GM12878 (cell line): ENCODE measurements around the gene NTRK3. TPM values are rescaled to one million over a fixed set of nuclear protein-coding genes. Genes with fewer than 3 reads are reported as not detected.

ENCODE experiments used
- ATAC-seq: fragments of 200-7000 bp; cut with Tn5 transposase; 3 replicates; pipeline ENCODE4 v1.9.1; 2020; ENCODE audit warnings: mild to moderate bottlenecking, moderate library complexity
- BruUV-seq: library from RNA; stranded (reverse); fragments of 400-500 nt; replicated peaks from 2 replicates; lab custom pipeline; 2021; lab: Mats Ljungman, UMichigan
- CTCF ChIA-PET: fragments of 300-600 bp; sonication (Branson Sonifier 250); formaldehyde crosslinking; extraction: SDS; loops from one replicate; lab custom pipeline; 2021; ENCODE audit warnings: inconsistent platforms; lab: Yijun Ruan, JAX
- POLR2A ChIA-PET: fragments of 350-600 bp; formaldehyde crosslinking; extraction: SDS; loops from one replicate; lab custom pipeline; 2021; ENCODE audit warnings: inconsistent platforms; lab: Charles Lee
- RAD21 ChIA-PET: fragments of 300-600 bp; sonication (Branson Sonifier 250); formaldehyde crosslinking; loops from one replicate; lab custom pipeline; 2023; ENCODE audit warnings: antibody characterized with exemption; ENCODE audit not compliant: unreplicated experiment; lab: Charles Lee
- SMC1A ChIA-PET: fragments of 300-600 bp; sonication (Branson Sonifier 250); formaldehyde crosslinking; loops from one replicate; lab custom pipeline; 2023; ENCODE audit not compliant: unreplicated experiment, uncharacterized antibody; lab: Charles Lee
- DNase-seq: peaks from one replicate; pipeline ENCODE4 v3.0.0-alpha.2; 2011; ENCODE audit warnings: low read depth, low spot score
- FAIRE-seq: peaks from 3 replicates; lab custom pipeline; 2011; peaks lifted over from hg19 to GRCh38; lab: Jason Lieb, UNC
- H2AFZ ChIP-seq: 2 replicates; pipeline ENCODE4 v1.6.0; 2011; ENCODE audit warnings: low read depth, low read length, control low read depth; ENCODE audit not compliant: control insufficient read depth
- H3K27ac ChIP-seq: 2 replicates; pipeline ENCODE4 v1.5.1; 2011; ENCODE audit warnings: control low read depth; ENCODE audit not compliant: control insufficient read depth, insufficient read depth
- H3K27me3 ChIP-seq, 2 experiments: replicated peaks in 1 of 2; 2 replicates each; pipeline versions ENCODE4 v1.6.0 to v1.6.1; 2011; ENCODE audit warnings: low read length in 1 of 2; ENCODE audit not compliant: control insufficient read depth in 2 of 2, insufficient read depth in 2 of 2
- H3K36me3 ChIP-seq, 2 experiments: 2 replicates each; pipeline ENCODE4 v1.5.1; 2011; ENCODE audit warnings: low read length in 1 of 2; ENCODE audit not compliant: control insufficient read depth in 2 of 2, insufficient read depth in 2 of 2
- H3K4me1 ChIP-seq: 2 replicates; pipeline ENCODE4 v1.6.1; 2011; ENCODE audit warnings: mild to moderate bottlenecking, low read length, moderate library complexity, mixed read lengths; ENCODE audit not compliant: control insufficient read depth, insufficient read depth
- H3K4me2 ChIP-seq: 2 replicates; pipeline ENCODE4 v1.6.0; 2011; ENCODE audit warnings: control low read depth; ENCODE audit not compliant: control insufficient read depth, insufficient read depth
- H3K4me3 ChIP-seq: fragments of 200-600 bp; sonication (generic); 2 replicates; pipeline ENCODE4 v1.5.1; 2016
- H3K79me2 ChIP-seq: 2 replicates; pipeline ENCODE4 v1.6.0; 2011; ENCODE audit warnings: low read length; ENCODE audit not compliant: control insufficient read depth, insufficient read depth
- H3K9ac ChIP-seq: 2 replicates; pipeline ENCODE4 v1.8.0; 2011; ENCODE audit warnings: low read length, control low read depth, mixed read lengths; ENCODE audit not compliant: control insufficient read depth, insufficient read depth
- H3K9me3 ChIP-seq: replicated peaks from 3 replicates; pipeline ENCODE4 v1.5.1; 2011; ENCODE audit warnings: mild to moderate bottlenecking, low read length; ENCODE audit not compliant: control insufficient read depth, insufficient read depth
- H4K20me1 ChIP-seq: 2 replicates; pipeline ENCODE4 v1.6.0; 2011; ENCODE audit not compliant: control insufficient read depth, insufficient read depth
- EGR1 ChIP-seq, 2 experiments: IDR thresholded peaks; 1 replicate in 1 of 2; 2 replicates in 1 of 2; pipeline ENCODE4 v1.6.1; 2011 to 2012; ENCODE audit warnings: low read depth in 2 of 2, low read length in 2 of 2, borderline replicate concordance in 1 of 2, mild to moderate bottlenecking in 1 of 2, moderate library complexity in 1 of 2
- FOS ChIP-seq: IDR thresholded peaks from 3 replicates; pipeline ENCODE4 v1.6.1; 2011; ENCODE audit warnings: borderline replicate concordance; ENCODE audit not compliant: insufficient read length; ENCODE audit errors: extremely low read depth
- HDGF ChIP-seq: fragments of 450-650 bp; IDR thresholded peaks from 2 replicates; pipeline ENCODE4 v1.6.1; 2016; ENCODE audit warnings: antibody characterized with exemption
- RB1 ChIP-seq: fragments of 450-650 bp; formaldehyde crosslinking; IDR thresholded peaks from 2 replicates; pipeline ENCODE4 v1.6.1; 2017; ENCODE audit warnings: mild to moderate bottlenecking, borderline replicate concordance
- RBBP5 ChIP-seq: fragments of 200-600 bp; sonication (generic); conservative IDR thresholded peaks from 2 replicates; pipeline ENCODE4 v1.6.1; 2016
- SPI1 ChIP-seq: IDR thresholded peaks from 2 replicates; pipeline ENCODE4 v1.6.1; 2011; ENCODE audit warnings: low read depth, mild to moderate bottlenecking, low read length, moderate library complexity, borderline replicate concordance; ENCODE audit not compliant: insufficient read depth
- TAF1 ChIP-seq: IDR thresholded peaks from 2 replicates; pipeline ENCODE4 v1.6.1; 2011; ENCODE audit warnings: mild to moderate bottlenecking, low read depth, low read length, borderline replicate concordance
- TARDBP ChIP-seq: IDR thresholded peaks from 2 replicates; pipeline ENCODE4 v1.6.1; 2016; ENCODE audit warnings: borderline replicate concordance
- ZNF207 ChIP-seq: fragments of 450-650 bp; IDR thresholded peaks from 2 replicates; pipeline ENCODE4 v1.6.1; 2014; ENCODE audit warnings: antibody characterized with exemption, mild to moderate bottlenecking, borderline replicate concordance
- ZSCAN29 ChIP-seq: fragments of 450-650 bp; IDR thresholded peaks from 2 replicates; pipeline ENCODE4 v1.6.1; 2017; ENCODE audit warnings: mild to moderate bottlenecking, moderate library complexity
- WGBS: methylation state at CpG from one replicate; pipeline ENCODE4 v1.1.6; 2016; ENCODE audit warnings: low lambda C conversion rate; ENCODE audit not compliant: insufficient replicate concordance, insufficient coverage; ENCODE audit errors: missing lambda C conversion rate; 5-methylcytosine and 5-hydroxymethylcytosine counted together
- in situ Hi-C: fragments of 300-500 bp; cut with MboI; formaldehyde crosslinking; loops from 9 replicates; pipeline ENCODE4 v1.14.3; 2018; ENCODE audit warnings: mixed read lengths
- intact Hi-C: fragments of 100-400 bp; cut with micrococcal nuclease; formaldehyde crosslinking; loops from one replicate; pipeline ENCODE4 v1.14.2; 2022; ENCODE audit not compliant: unreplicated experiment
- polyA plus RNA-seq, 11 experiments: library from polyadenylated mRNA; depleted of rRNA in 4 of 11; unstranded in 6 of 11; stranded (reverse) in 5 of 11; fragments of >200 nt; fragmentation: Nextera tagmentation in 4 of 11; fragmentation: Illumina TruSeq in 1 of 11; extraction: Ambion mirVana in 4 of 11; extraction: Trizol in 1 of 11; gene quantifications; 1 replicate in 1 of 11; 2 replicates in 10 of 11; pipeline versions ENCODE4 v1.2.1 to v1.2.3, GENCODE V29; 2011 to 2016; ENCODE audit warnings: inconsistent platforms in 2 of 11, missing spikeins in 2 of 11, low read depth in 1 of 11
- total RNA-seq, 4 experiments: library from RNA; depleted of rRNA in 3 of 4; stranded (reverse); fragments of >200 nt in 3 of 4; fragmentation: Illumina TruSeq in 1 of 4; extraction: Trizol in 1 of 4; gene quantifications; 2 replicates each; pipeline versions ENCODE4 v1.2.1 to v1.2.3, GENCODE V29; 2013 to 2021
- TF ChIP-seq, protein P1 (sequence below): fragments of 450-650 bp; IDR thresholded peaks from 2 replicates; pipeline ENCODE4 v1.6.1; 2017; ENCODE audit warnings: borderline replicate concordance

Gene NTRK3
- total and polyA plus RNA-seq, 10 of the 15 experiments (the other 5 are each of a cell fraction or from before 2014, with no cell fraction given): not detected

DNA sequence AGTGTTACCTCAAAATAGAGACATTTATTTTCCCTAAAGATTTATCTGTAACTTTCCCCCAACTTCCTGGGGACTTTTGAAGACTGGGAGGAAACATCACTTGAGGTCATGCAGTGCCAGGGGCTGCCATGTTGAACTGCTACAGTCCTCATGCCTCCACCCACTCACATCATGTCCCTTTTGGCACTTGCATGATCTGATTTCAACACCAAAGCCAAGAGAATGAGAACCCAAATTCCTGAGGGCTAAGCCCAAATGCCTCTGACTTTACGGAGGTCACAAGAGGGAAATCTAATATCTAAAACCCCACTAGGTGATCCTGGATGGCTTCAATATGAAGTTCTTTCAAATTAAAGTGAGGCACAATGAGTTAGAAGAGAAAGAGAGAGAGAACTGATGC is 213.1 kb downstream of the NTRK3 start:
- H3K36me3 ChIP-seq: no peaks in the 10 kb centered on the region
- ATAC-seq: no peak
- no peak overlapping the region for H3K4me3 ChIP-seq
- H3K9ac ChIP-seq: no peak overlapping the region
- H2AFZ ChIP-seq: no peak overlapping the region
- intact Hi-C loops: no loop called here
- POLR2A ChIA-PET: no interaction called here
- H3K27ac ChIP-seq: no peak overlapping the region
- FAIRE-seq: no peak
- H3K4me2 ChIP-seq: no peak overlapping the region
- TF ChIP-seq TARDBP: no peak
- TF ChIP-seq EGR1 (IDR thresholded peaks at IDR 0.05; ENCODE audit: borderline replicate concordance in 1 of 2, low read depth in 2 of 2, low read length in 2 of 2): no peak
- no peak for TF ChIP-seq FOS
- TF ChIP-seq RBBP5: no peak
- TF ChIP-seq ZNF207: no peak
- TF ChIP-seq, all 136 proteins: peak for 0
- Histone ChIP-seq H4K20me1 (no peaks in the 10 kb centered on the region), H3K27me3 (no peaks in the 10 kb centered on the region), H3K79me2 (no peaks in the 10 kb centered on the region), H3K9me3 (no peaks in the 10 kb centered on the region), H3K4me1 (no peaks in the 10 kb centered on the region)
- ChIA-PET CTCF (no interaction called here), RAD21 (no interaction called here), SMC1A (no interaction called here)
- no TSS peak for BruUV-seq
- no peak for DNase-seq
- 0% methylated on average over 1 of the region's 1 CpG for WGBS
- in situ Hi-C loops: no loop called here

DNA sequence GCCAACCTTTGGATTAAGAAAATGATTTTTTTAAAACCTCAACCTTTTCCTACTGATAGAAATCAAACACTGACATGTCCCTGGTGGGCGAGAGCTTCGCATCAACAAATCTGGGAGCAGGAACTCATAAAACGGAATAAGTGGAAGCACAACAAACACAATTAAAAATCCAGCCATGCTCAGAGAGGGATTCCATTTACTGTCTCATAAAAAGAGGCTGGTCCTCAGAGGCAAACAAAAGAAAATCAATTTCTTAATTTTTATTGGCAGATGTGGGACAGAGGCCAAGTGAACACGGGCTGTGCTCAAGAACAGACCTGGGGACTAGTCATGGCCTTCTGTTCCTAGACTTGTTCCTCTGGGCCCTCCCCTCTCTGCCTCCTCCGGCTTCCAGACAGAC is 214.5 kb downstream of the NTRK3 start:
- Histone ChIP-seq H3K27ac (no peak overlapping the region), H2AFZ (no peak overlapping the region), H3K4me3 (no peak overlapping the region), H3K36me3 (no peaks in the 10 kb centered on the region), H4K20me1 (no peaks in the 10 kb centered on the region), H3K4me1 (no peaks in the 10 kb centered on the region), H3K79me2 (no peaks in the 10 kb centered on the region), H3K9ac (no peak overlapping the region), H3K9me3 (no peaks in the 10 kb centered on the region), H3K4me2 (no peak overlapping the region), H3K27me3 (no peaks in the 10 kb centered on the region)
- in situ Hi-C loops (no loop called here), intact Hi-C loops (no loop called here)
- ChIA-PET POLR2A (no interaction called here), RAD21 (no interaction called here), SMC1A (interaction anchor here (0.8 kb wide), 1 partner anchor 25 kb away, joined by 3 read pairs; no protein-coding TSS in a partner anchor), CTCF (no interaction called here)
- no peak for ATAC-seq
- no peak for DNase-seq
- TF ChIP-seq TAF1: no peak
- no peak for TF ChIP-seq SPI1
- TF ChIP-seq, protein P1, sequence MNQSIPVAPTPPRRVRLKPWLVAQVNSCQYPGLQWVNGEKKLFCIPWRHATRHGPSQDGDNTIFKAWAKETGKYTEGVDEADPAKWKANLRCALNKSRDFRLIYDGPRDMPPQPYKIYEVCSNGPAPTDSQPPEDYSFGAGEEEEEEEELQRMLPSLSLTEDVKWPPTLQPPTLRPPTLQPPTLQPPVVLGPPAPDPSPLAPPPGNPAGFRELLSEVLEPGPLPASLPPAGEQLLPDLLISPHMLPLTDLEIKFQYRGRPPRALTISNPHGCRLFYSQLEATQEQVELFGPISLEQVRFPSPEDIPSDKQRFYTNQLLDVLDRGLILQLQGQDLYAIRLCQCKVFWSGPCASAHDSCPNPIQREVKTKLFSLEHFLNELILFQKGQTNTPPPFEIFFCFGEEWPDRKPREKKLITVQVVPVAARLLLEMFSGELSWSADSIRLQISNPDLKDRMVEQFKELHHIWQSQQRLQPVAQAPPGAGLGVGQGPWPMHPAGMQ: no peak
- no peak for TF ChIP-seq ZSCAN29
- no peak for TF ChIP-seq RB1
- TF ChIP-seq HDGF: no peak
- no TSS peak for BruUV-seq
- no peak for FAIRE-seq
- WGBS: 29% methylated on average over 5 of the region's 5 CpGs
